Loucy (cell line): ENCODE measurements around the gene C20orf204.

Experiments used
- H2AFZ ChIP-seq: fragments of 200-600 bp; sonication (generic); 2 replicates; pipeline ENCODE4 v1.6.0; 2016; ENCODE audit warnings: antibody characterized with exemption, mild to moderate bottlenecking, low read length, moderate library complexity
- H3F3A ChIP-seq: fragments of 200-600 bp; 2 replicates; pipeline ENCODE4 v1.6.0; 2016; ENCODE audit warnings: antibody characterized with exemption, low read depth, mild to moderate bottlenecking
- H3K27me3 ChIP-seq: fragments of 200-600 bp; sonication (generic); 2 replicates; pipeline ENCODE4 v1.6.1; 2014; ENCODE audit warnings: low read length, mild to moderate bottlenecking; ENCODE audit not compliant: insufficient read depth, poor library complexity, severe bottlenecking
- H3K36me3 ChIP-seq: fragments of 200-600 bp; sonication (generic); 2 replicates; pipeline ENCODE4 v1.6.1; 2016; ENCODE audit warnings: low read length; ENCODE audit not compliant: insufficient read depth
- H3K4me1 ChIP-seq: fragments of 200-600 bp; sonication (generic); 2 replicates; pipeline ENCODE4 v1.5.1; 2014; ENCODE audit warnings: low read length, mild to moderate bottlenecking; ENCODE audit not compliant: insufficient read depth, poor library complexity, severe bottlenecking
- H3K4me2 ChIP-seq: fragments of 200-600 bp; sonication (generic); 2 replicates; pipeline ENCODE4 v1.6.0; 2014; ENCODE audit warnings: antibody characterized with exemption, low read length, low read depth, mild to moderate bottlenecking; ENCODE audit not compliant: poor library complexity, severe bottlenecking
- H3K4me3 ChIP-seq: fragments of 200-600 bp; sonication (generic); 2 replicates; pipeline ENCODE4 v1.5.1; 2014; ENCODE audit warnings: low read length, mild to moderate bottlenecking, mixed read lengths; ENCODE audit not compliant: poor library complexity, severe bottlenecking
- H3K79me2 ChIP-seq: fragments of 200-600 bp; sonication (generic); 2 replicates; pipeline ENCODE4 v1.6.1; 2014; ENCODE audit warnings: low read length; ENCODE audit not compliant: insufficient read depth
- H3K9ac ChIP-seq: fragments of 200-600 bp; sonication (generic); 2 replicates; pipeline ENCODE4 v1.6.0; 2014; ENCODE audit warnings: mild to moderate bottlenecking, low read depth, low read length, moderate library complexity; ENCODE audit not compliant: poor library complexity, severe bottlenecking
- H3K9me2 ChIP-seq: fragments of 200-600 bp; sonication (generic); replicated peaks from 2 replicates; pipeline ENCODE4 v1.6.1; 2016; ENCODE audit warnings: low read depth, low read length, mixed read lengths
- H3K9me3 ChIP-seq: fragments of 200-600 bp; sonication (generic); 2 replicates; pipeline ENCODE4 v1.6.1; 2014; ENCODE audit warnings: mild to moderate bottlenecking, antibody characterized with exemption, low read length, low read depth; ENCODE audit not compliant: insufficient read depth
- H4K20me1 ChIP-seq: fragments of 200-600 bp; sonication (generic); 2 replicates; pipeline ENCODE4 v1.6.0; 2014; ENCODE audit warnings: antibody characterized with exemption, low read length, mild to moderate bottlenecking; ENCODE audit not compliant: insufficient read depth, poor library complexity, severe bottlenecking
- EZH2phosphoT487 ChIP-seq: fragments of 200-600 bp; IDR thresholded peaks from 2 replicates; pipeline ENCODE4 v1.6.1; 2018; ENCODE audit warnings: antibody characterized with exemption, mild to moderate bottlenecking, moderate library complexity, borderline replicate concordance
- TF ChIP-seq, protein P1 (sequence below): fragments of 200-600 bp; sonication (generic); conservative IDR thresholded peaks from 2 replicates; pipeline ENCODE4 v1.5.1; 2014; ENCODE audit warnings: mild to moderate bottlenecking, antibody characterized with exemption, low read length

The C20orf204 gene

DNA sequence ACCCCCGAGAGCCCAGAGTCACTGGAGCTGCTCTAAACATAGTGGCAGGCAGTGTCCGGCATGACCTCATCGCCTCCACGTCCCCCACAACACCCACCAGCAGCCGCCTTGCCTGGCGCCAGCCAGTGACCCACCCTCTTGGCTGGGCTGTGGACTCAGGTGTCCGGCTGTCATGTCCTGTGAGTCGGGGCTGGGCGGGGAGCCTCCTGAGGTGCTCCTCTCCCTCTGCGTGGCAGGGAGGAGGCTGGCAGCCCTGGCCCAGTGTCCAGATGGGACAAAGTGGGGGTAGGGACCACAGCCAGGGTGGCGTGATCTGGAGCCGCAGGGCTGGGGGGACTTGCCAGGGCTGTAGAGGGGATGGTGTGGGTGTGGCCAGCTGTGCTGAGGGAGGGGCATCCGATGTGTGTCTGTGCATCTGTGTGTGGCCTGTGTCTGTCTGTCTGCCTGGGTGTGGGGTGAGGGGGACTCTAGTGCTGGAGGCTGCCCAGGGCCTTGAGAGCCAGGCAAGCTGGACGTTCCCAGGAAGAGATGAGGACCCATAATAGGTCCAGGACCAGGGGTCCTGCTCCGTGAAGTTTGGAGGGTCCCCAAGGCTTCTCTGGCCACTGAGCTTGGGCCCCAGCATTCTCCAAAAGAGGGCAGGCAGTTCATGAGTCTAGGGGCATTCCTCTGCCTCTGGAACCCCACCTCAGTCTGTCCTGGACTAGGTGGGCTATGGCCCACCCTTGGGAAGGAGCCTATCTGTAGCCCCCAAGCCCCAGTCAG lies 15.8 kb downstream of the C20orf204 start:
- Histone ChIP-seq H3K79me2 (no peaks in the 10 kb centered on the region), H3K9ac (no peak overlapping the region), H3K9me2 (no peaks in the 10 kb centered on the region), H3F3A (no peaks in the 10 kb centered on the region), H3K4me2 (no peak overlapping the region), H3K4me3 (no peak overlapping the region), H3K36me3 (no peaks in the 10 kb centered on the region), H4K20me1 (no peaks in the 10 kb centered on the region), H3K27me3 (no peaks in the 10 kb centered on the region), H3K4me1 (peaks cover 12% of the 10 kb centered on the region), H3K9me3 (no peaks in the 10 kb centered on the region), H2AFZ (no peak overlapping the region)
- TF ChIP-seq EZH2phosphoT487, result no peak
- TF ChIP-seq, protein P1, sequence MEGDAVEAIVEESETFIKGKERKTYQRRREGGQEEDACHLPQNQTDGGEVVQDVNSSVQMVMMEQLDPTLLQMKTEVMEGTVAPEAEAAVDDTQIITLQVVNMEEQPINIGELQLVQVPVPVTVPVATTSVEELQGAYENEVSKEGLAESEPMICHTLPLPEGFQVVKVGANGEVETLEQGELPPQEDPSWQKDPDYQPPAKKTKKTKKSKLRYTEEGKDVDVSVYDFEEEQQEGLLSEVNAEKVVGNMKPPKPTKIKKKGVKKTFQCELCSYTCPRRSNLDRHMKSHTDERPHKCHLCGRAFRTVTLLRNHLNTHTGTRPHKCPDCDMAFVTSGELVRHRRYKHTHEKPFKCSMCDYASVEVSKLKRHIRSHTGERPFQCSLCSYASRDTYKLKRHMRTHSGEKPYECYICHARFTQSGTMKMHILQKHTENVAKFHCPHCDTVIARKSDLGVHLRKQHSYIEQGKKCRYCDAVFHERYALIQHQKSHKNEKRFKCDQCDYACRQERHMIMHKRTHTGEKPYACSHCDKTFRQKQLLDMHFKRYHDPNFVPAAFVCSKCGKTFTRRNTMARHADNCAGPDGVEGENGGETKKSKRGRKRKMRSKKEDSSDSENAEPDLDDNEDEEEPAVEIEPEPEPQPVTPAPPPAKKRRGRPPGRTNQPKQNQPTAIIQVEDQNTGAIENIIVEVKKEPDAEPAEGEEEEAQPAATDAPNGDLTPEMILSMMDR, result no peak

DNA sequence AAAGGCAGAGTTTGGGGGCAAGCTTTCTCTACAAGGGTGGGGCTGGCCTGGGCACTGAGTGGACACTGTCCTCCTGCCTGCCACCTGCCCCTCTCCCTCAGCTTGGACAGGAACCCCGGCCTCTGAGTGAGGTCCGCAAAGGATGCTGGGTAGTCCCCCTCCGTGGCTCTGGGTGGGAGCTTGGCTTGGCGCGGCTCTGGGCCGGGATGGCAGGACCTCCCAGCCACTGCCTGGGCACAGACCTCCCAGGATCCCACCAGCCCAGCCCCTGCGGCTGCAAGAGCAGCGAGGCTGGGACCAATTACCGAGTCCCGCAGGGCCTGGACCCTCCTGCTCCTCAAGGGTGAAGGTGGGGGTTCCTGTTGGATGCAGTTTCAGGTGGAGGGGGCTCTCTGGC lies 16.3 kb downstream of the C20orf204 start:
- Histone ChIP-seq H3K9me3 (no peaks in the 10 kb centered on the region), H3K9ac (no peak overlapping the region), H3K4me3 (no peak overlapping the region), H3K79me2 (no peaks in the 10 kb centered on the region), H3K4me1 (peaks cover 14% of the 10 kb centered on the region), H3F3A (no peaks in the 10 kb centered on the region), H4K20me1 (no peaks in the 10 kb centered on the region), H3K36me3 (no peaks in the 10 kb centered on the region), H3K9me2 (no peaks in the 10 kb centered on the region), H3K27me3 (no peaks in the 10 kb centered on the region), H2AFZ (no peak overlapping the region), H3K4me2 (no peak overlapping the region)
- TF ChIP-seq EZH2phosphoT487, result no peak
- TF ChIP-seq, protein P1, result no peak

DNA sequence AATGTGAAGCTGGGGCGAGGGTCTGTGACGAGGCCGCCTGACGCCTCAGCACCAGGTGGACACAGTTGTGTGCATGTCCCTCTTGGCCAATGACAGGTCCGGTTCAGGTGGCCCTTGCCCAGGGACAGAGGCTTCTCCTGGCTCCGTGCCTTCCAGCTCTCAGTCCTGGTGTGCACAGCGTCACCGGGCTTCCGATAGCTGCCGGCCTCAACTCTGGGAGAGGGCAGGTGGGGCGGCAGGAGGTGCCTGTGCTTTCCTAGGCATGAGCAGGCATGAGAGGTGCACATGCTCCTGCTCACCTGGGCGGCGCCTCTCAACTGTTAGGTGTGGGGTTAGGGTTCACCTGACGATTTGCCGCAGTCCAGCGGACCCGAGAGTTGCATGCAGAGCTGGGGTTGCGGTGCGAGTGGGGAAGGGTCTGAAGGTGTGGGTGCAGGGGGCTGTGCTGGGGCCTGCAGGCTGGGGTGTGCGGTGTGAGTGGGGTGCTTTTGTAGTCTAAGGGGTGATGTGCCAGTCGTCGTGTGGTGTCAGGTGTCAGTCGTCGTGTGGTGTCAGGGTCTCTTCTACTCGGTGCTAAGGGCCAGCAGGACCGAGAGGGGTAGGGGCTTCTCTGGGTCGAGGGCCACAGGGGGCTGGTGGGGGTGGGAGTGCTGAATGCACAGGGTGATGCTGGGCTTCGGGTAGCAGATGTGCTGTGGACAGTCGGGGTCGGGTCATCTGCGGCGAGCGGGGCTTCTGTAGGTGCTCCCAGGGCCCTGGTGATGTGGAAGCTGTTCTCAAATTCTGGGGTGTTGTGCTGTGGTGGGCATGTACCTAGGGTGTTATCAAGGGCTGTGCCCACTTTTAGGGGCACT lies 17.2 kb downstream of the C20orf204 start:
- TF ChIP-seq, protein P1, result no peak
- TF ChIP-seq EZH2phosphoT487, result no peak
- no peaks in the 10 kb centered on the region for H3K36me3 ChIP-seq
- no peaks in the 10 kb centered on the region for H3K27me3 ChIP-seq
- no peaks in the 10 kb centered on the region for H3F3A ChIP-seq
- H3K9me2 ChIP-seq, result no peaks in the 10 kb centered on the region
- peak overlapping the region; percentile 44 for H3K4me2 ChIP-seq
- no peak overlapping the region for H3K4me3 ChIP-seq
- no peaks in the 10 kb centered on the region for H4K20me1 ChIP-seq
- H3K79me2 ChIP-seq, result no peaks in the 10 kb centered on the region
- H3K4me1 ChIP-seq, result peaks cover 18% of the 10 kb centered on the region
- H2AFZ ChIP-seq, result no peak overlapping the region
- H3K9ac ChIP-seq, result peak overlapping the region; percentile 40
- H3K9me3 ChIP-seq, result no peaks in the 10 kb centered on the region
